ENCODE results near the gene ABHD1. TPM values are rescaled to one million over a fixed set of nuclear protein-coding genes. Genes with fewer than 3 reads are reported as not detected.

ABHD1 gene
- total RNA-seq, 4 donors from 2014 or later, result 1.2 TPM; not detected in 3

GRCh38 chr2:27122791-27123190, 824 bp upstream of the ABHD1 start:
- Histone ChIP-seq H3K4me1 (peaks cover 0 to 7% of the 10 kb centered on the region in 2 donors), H3K4me3 (no peak overlapping the region), H3K36me3 (no peaks in the 10 kb centered on the region), H3K27me3 (no peaks in the 10 kb centered on the region), H3K27ac (no peak overlapping the region), H3K9me3 (no peaks in the 10 kb centered on the region)
- DNase-seq, result no peak
- intact Hi-C loops (cut with DNase I; ENCODE audit: low total_unique reads), result no loop called here
- TF ChIP-seq POLR2A (IDR thresholded peaks at IDR 0.05) (no peak), CTCF (IDR thresholded peaks at IDR 0.05) (no peak)

DNA sequence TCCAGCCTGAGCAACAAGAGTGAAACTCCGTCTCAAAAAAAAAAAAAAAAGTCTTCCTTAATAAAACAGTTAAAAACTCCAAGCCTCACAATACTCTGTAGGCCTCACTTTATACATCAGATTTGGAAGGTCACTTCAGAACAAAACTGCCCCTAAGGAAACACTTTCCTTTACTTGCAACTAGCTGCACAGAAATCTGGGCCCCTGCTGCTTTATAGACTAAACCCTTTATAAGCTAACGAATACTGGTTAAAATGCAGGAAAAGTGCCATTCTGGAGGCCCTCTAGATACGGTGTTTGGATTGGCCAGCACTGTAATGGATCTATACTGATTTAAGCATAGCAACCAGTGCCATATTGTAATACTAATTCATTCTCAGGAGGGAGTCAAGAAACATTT, 1.5 kb downstream of the ABHD1 start:
- no peaks in the 10 kb centered on the region for H3K27me3 ChIP-seq
- intact Hi-C loops (cut with DNase I; ENCODE audit: low total_unique reads), result no loop called here
- no peaks in the 10 kb centered on the region for H3K9me3 ChIP-seq
- no peaks in the 10 kb centered on the region for H3K36me3 ChIP-seq
- H3K27ac ChIP-seq, result no peak overlapping the region
- DNase-seq, result no peak
- H3K4me1 ChIP-seq, result no peaks in the 10 kb centered on the region
- TF ChIP-seq POLR2A (IDR thresholded peaks at IDR 0.05), result no peak
- TF ChIP-seq CTCF (IDR thresholded peaks at IDR 0.05), result no peak
- no peak overlapping the region for H3K4me3 ChIP-seq

DNA sequence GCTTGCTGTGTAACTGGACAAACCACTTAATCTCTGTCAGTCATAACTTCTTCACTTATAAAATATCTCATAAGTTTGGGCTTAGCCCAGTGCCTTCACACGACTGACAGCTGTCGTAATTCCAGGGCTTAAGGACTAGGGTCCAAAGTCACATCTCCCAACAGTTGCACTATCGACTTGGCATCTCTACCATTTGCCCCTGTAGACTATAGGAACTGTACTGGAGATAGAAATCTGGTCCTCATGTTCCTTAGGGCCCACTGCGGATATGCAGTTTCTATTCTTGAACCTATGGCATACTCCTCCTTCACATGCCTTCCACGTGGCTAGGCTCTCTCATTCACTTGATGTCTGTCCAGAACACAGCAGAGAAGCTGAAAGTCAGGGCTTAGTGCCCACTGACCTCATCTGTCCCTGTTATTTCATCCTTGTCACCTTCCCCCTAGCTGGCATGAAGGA, 2.7 kb downstream of the ABHD1 start:
- Histone ChIP-seq H3K9me3 (no peaks in the 10 kb centered on the region), H3K4me3 (no peak overlapping the region), H3K27me3 (no peaks in the 10 kb centered on the region), H3K36me3 (no peaks in the 10 kb centered on the region), H3K4me1 (no peaks in the 10 kb centered on the region), H3K27ac (no peak overlapping the region)
- intact Hi-C loops (cut with DNase I; ENCODE audit: low total_unique reads), result no loop called here
- no peak for TF ChIP-seq CTCF (IDR thresholded peaks at IDR 0.05)
- TF ChIP-seq POLR2A (IDR thresholded peaks at IDR 0.05), result no peak
- no peak for DNase-seq

DNA sequence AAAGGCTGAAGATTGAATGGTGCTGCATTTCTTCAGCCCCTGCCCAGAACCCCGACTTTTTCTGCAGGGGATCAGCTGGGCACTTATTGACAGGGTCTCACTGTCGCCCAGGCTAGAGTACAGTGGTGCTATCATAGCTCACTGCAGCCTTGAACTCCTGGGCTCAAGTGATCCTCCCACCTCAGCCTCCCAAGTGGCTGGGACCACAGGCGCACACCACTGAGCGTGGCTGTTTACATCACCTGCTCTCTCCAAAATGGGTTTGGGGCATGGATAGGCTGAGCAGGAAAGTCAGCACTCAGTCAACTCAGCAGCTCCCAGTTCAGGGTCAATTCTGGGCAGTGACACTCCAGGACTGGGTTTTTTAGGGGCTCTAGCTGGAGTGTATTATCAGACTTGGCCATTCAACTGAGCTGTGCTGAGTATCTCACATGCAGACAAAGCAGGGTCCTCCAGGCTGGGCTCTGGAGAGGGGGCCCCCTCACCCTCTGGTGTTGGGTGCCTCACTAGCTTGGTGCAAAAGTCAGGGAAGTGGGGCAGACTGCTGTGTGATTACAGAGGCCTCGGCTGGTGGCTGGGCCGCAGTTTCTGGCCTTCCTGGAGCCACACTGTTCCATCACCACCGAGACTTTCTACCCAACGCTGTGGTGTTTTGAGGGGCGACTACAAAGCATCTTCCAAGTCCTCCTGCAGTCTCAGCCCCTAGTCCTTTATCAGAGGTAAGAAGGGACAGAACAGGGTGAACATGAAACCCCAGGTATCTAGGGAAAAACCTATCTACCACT, 4.5 kb downstream of the ABHD1 start:
- DNase-seq, result no peak
- intact Hi-C loops (cut with DNase I; ENCODE audit: low total_unique reads), result no loop called here
- TF ChIP-seq POLR2A (IDR thresholded peaks at IDR 0.05), result no peak
- TF ChIP-seq CTCF (IDR thresholded peaks at IDR 0.05), result no peak
- Histone ChIP-seq H3K4me3 (no peak overlapping the region), H3K27ac (no peak overlapping the region), H3K36me3 (no peaks in the 10 kb centered on the region), H3K9me3 (no peaks in the 10 kb centered on the region), H3K4me1 (peaks cover 0 to 5% of the 10 kb centered on the region in 2 donors), H3K27me3 (no peaks in the 10 kb centered on the region)

DNA sequence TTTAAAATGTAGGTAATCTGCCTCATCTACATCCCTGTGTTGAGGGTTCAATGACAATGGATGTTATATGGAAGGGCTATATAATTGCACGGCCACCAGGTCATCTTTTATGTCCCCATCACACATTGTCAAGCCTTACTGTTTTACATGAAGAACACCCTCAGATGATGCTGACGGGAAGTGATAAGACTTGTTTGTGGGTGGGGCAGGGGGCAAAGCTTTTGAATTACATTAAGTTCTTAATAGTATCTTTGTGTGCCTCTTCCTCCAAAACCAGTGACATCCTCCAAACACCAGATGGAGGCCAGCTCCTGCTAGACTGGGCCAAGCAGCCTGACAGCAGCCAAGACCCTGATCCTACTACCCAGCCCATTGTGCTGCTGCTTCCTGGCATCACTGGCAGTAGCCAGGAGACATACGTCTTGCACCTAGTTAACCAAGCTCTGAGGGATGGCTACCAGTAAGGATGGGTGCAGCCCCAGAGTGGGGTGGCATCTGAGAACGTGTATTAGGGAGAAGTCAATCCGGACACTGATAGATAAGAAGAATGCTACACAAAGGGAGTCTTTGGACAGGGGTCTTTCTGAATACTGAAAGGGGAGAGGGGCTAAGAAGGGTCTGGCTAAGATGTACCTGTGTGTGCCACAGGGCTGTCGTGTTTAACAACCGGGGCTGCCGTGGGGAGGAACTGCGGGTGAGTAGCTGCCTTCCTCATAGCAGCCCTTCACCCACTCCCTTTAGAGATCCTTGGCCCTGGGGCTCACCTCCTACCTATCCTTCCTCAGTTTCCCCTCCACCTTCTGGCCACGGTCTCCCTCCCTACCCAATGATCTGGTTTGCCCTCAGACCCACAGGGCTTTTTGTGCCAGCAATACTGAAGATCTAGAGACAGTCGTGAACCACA, 5.3 kb downstream of the ABHD1 start:
- H3K36me3 ChIP-seq, result no peaks in the 10 kb centered on the region
- H3K4me1 ChIP-seq, result peaks cover 0 to 12% of the 10 kb centered on the region in 2 donors
- no peak for TF ChIP-seq CTCF (IDR thresholded peaks at IDR 0.05)
- no peak for TF ChIP-seq POLR2A (IDR thresholded peaks at IDR 0.05)
- no peak overlapping the region for H3K4me3 ChIP-seq
- no peak for DNase-seq
- intact Hi-C loops (cut with DNase I; ENCODE audit: low total_unique reads), result no loop called here
- H3K27ac ChIP-seq, result no peak overlapping the region
- H3K27me3 ChIP-seq, result no peaks in the 10 kb centered on the region
- no peaks in the 10 kb centered on the region for H3K9me3 ChIP-seq
